Stimulated activated effector memory CD8-positive, alpha-beta T cell treated with anti-CD3 and anti-CD28 coated beads, Interleukin-12 subunit alpha, Interleukin-12 subunit beta, amount 100 ng/mL, for 72 hours (primary cell): ENCODE results near the gene DOCK4.
A peak's percentile ranks its signal among the peaks of the same experiment; 100 is the strongest.

ENCODE experiments used
- ATAC-seq: fragments of 150-1000 bp; cut with Tn5 transposase; 2 replicates; pipeline ENCODE4 v1.10.0; 2021
- DNase-seq, 2 donors: peaks; one replicate each; pipeline ENCODE4 v3.0.0; 2021 to 2022; ENCODE audit warnings: low spot score in 2 of 2
- H3K27ac Mint-ChIP-seq: one replicate; pipeline ENCODE4 v1.8.0; 2022; ENCODE audit warnings: mild to moderate bottlenecking, mixed read lengths
- H3K36me3 Mint-ChIP-seq: one replicate; pipeline ENCODE4 v1.8.0; 2022; ENCODE audit warnings: mild to moderate bottlenecking, mixed read lengths
- H3K4me1 Mint-ChIP-seq: one replicate; pipeline ENCODE4 v1.8.0; 2022; ENCODE audit warnings: mixed read lengths
- H3K4me3 Mint-ChIP-seq: one replicate; pipeline ENCODE4 v1.8.0; 2022; ENCODE audit warnings: mild to moderate bottlenecking, mixed read lengths
- H3K9me3 Mint-ChIP-seq: one replicate; pipeline ENCODE4 v1.8.0; 2022; ENCODE audit warnings: mixed read lengths

DOCK4 gene

GRCh38 chr7:112047421-112047820 is 158.8 kb downstream of the DOCK4 start:
- H3K36me3 Mint-ChIP-seq, result no peaks in the 10 kb centered on the region
- H3K4me3 Mint-ChIP-seq, result no peak overlapping the region
- peaks cover 6% of the 10 kb centered on the region for H3K9me3 Mint-ChIP-seq
- H3K27ac Mint-ChIP-seq, result no peak overlapping the region
- no peak for ATAC-seq
- no peaks in the 10 kb centered on the region for H3K4me1 Mint-ChIP-seq
- DNase-seq, result no peak

GRCh38 chr7:112045222-112045621 is 161.0 kb downstream of the DOCK4 start:
- no peak overlapping the region for H3K4me3 Mint-ChIP-seq
- ATAC-seq (no peak), DNase-seq (no peak)
- H3K36me3 Mint-ChIP-seq, result no peaks in the 10 kb centered on the region
- H3K27ac Mint-ChIP-seq, result no peak overlapping the region
- peaks cover 6% of the 10 kb centered on the region for H3K9me3 Mint-ChIP-seq
- H3K4me1 Mint-ChIP-seq, result no peaks in the 10 kb centered on the region

DNA sequence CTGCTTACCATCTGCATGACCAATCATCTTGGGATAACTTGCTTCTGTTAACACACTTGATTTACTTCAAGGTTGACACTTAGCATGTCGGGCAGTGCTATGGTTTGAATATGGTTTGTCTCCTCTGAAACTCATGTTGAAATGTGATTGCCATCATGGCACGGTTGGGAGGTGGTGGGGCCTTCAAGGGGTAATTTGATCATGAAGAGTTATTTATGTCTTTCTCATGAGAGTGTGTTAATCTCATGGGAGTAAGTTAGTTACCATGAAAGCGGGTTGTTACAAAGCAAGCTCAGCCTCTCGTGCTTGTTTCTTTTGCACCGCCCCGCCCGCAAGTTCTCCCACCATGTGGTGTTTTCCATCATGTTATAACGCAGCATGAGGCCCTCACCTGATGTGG is 163.6 kb downstream of the DOCK4 start:
- no peaks in the 10 kb centered on the region for H3K36me3 Mint-ChIP-seq
- peaks cover 6% of the 10 kb centered on the region for H3K9me3 Mint-ChIP-seq
- H3K4me3 Mint-ChIP-seq, result no peak overlapping the region
- no peak overlapping the region for H3K27ac Mint-ChIP-seq
- no peak for ATAC-seq
- no peak for DNase-seq
- H3K4me1 Mint-ChIP-seq, result no peaks in the 10 kb centered on the region

DNA sequence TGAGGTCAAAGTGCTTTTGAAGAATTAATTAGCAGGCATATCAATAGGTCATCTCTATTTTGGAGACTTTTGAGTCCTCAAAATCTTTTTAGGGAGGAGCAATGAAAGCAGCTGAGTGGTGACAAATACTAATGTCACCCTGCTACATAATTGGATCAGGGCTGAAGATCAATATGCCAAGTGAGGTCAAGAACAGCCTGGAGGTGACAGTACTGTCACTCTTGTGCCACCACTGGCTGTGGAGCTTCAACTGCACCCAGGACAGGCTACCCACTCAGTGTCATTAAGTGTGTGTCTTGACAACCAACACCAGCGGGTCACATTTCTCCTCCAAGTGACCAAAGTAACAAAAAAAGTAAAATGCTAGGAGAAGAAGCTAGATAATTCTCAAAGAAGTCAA is 167.8 kb downstream of the DOCK4 start:
- ATAC-seq, result no peak
- H3K4me3 Mint-ChIP-seq, result no peak overlapping the region
- no peak for DNase-seq
- peaks cover 4% of the 10 kb centered on the region for H3K9me3 Mint-ChIP-seq
- H3K36me3 Mint-ChIP-seq, result no peaks in the 10 kb centered on the region
- no peaks in the 10 kb centered on the region for H3K4me1 Mint-ChIP-seq
- H3K27ac Mint-ChIP-seq, result no peak overlapping the region

- Mint-ChIP-seq H3K4me1 (no peaks in the 10 kb centered on the region), H3K36me3 (no peaks in the 10 kb centered on the region), H3K27ac (no peak overlapping the region), H3K4me3 (no peak overlapping the region), H3K9me3 (peaks cover 4% of the 10 kb centered on the region)
- no peak for ATAC-seq
- no peak for DNase-seq
Observed at GRCh38 chr7:112036071-112036470, 170.1 kb downstream of the DOCK4 start.

DNA sequence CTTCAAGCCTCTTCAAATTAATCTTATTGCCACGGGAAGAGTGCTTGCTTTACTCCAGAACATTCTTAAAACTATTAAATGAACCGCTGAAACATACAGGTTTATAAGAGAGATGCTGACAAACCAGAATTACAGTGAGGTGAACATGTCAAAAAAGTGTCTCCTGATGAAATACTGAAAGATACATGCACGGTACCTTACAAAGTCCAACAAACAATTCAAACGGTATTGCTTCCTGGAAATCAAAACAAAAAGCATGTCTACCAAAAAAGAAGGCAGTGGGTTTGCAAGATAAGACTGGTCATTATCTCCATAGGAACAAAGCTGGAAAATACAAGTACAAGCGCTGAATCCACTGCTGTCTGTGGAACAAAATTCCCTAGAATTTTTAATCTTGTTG is 174.5 kb downstream of the DOCK4 start:
- Mint-ChIP-seq H3K4me3 (no peak overlapping the region), H3K9me3 (peaks cover 8% of the 10 kb centered on the region), H3K27ac (no peak overlapping the region), H3K4me1 (no peaks in the 10 kb centered on the region), H3K36me3 (no peaks in the 10 kb centered on the region)
- no peak for ATAC-seq
- no peak for DNase-seq

DNA sequence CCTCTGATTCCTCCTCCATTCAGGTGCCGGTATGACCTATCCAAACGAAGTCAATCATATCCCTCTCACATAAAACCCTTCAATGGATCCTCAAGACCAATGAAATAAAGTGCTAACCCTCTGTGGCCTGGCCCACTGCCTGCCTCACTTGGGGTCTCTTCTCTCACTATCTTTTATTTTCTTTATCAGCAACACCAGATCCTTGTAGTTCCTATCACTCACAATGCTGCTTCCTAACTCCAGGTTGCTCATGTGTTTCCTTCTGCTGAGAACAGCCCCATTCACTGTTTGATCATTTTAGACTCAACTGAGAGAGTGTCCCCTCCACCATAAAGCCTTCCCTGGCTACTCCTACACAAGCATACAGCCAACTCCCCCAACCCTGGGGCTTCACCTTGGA is 180.6 kb downstream of the DOCK4 start:
- ATAC-seq (no peak), DNase-seq (no peak)
- H3K36me3 Mint-ChIP-seq, result no peaks in the 10 kb centered on the region
- H3K4me1 Mint-ChIP-seq, result no peaks in the 10 kb centered on the region
- H3K27ac Mint-ChIP-seq, result no peak overlapping the region
- H3K4me3 Mint-ChIP-seq, result no peak overlapping the region
- peaks cover 12% of the 10 kb centered on the region for H3K9me3 Mint-ChIP-seq

DNA sequence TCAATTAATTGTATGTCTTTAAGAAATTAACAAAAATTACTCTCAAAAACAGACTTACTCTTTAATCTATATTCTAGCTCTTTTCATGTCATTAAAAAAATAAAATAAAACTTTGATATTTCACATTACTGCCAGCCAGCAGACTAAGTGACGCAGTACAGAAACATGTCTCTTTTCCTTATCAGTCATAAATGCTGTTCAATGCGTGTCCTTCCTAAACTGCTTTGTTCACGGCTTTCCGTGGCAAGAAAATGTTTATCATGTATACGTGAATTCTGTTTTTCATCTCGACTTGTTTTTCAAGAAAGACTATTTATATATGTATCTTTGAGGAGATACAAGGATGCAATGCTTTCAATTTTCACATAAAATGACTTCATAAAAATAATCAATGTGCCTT is 182.4 kb downstream of the DOCK4 start:
- ATAC-seq (no peak), DNase-seq (no peak)
- Mint-ChIP-seq H3K4me1 (no peaks in the 10 kb centered on the region), H3K27ac (no peak overlapping the region), H3K36me3 (no peaks in the 10 kb centered on the region), H3K9me3 (peaks cover 12% of the 10 kb centered on the region), H3K4me3 (no peak overlapping the region)

- no peaks in the 10 kb centered on the region for H3K4me1 Mint-ChIP-seq
- H3K36me3 Mint-ChIP-seq, result no peaks in the 10 kb centered on the region
- no peak overlapping the region for H3K27ac Mint-ChIP-seq
Observed at GRCh38 chr7:112023282-112023681, 182.9 kb downstream of the DOCK4 start.

GRCh38 chr7:112022128-112022527 is 184.1 kb downstream of the DOCK4 start:
- no peaks in the 10 kb centered on the region for H3K36me3 Mint-ChIP-seq
- H3K9me3 Mint-ChIP-seq, result peaks cover 8% of the 10 kb centered on the region
- no peaks in the 10 kb centered on the region for H3K4me1 Mint-ChIP-seq
- H3K27ac Mint-ChIP-seq, result no peak overlapping the region
- ATAC-seq (peak; percentile 24), DNase-seq (no peak)
- H3K4me3 Mint-ChIP-seq, result no peak overlapping the region

More at GRCh38 chr7:112023282-112023681, 182.9 kb downstream of the DOCK4 start:
- no peak for ATAC-seq
- peaks cover 12% of the 10 kb centered on the region for H3K9me3 Mint-ChIP-seq
- H3K4me3 Mint-ChIP-seq, result no peak overlapping the region
- DNase-seq, result no peak

GRCh38 chr7:112021379-112022044 is 184.7 kb downstream of the DOCK4 start:
- Mint-ChIP-seq H3K4me1 (no peaks in the 10 kb centered on the region), H3K9me3 (peaks cover 8% of the 10 kb centered on the region), H3K36me3 (no peaks in the 10 kb centered on the region), H3K4me3 (no peak overlapping the region), H3K27ac (no peak overlapping the region)
- ATAC-seq, result no peak
- DNase-seq, result no peak

GRCh38 chr7:112020800-112021199 is 185.4 kb downstream of the DOCK4 start:
- no peaks in the 10 kb centered on the region for H3K4me1 Mint-ChIP-seq
- DNase-seq (no peak), ATAC-seq (no peak)
- no peak overlapping the region for H3K4me3 Mint-ChIP-seq
- peaks cover 8% of the 10 kb centered on the region for H3K9me3 Mint-ChIP-seq
- no peak overlapping the region for H3K27ac Mint-ChIP-seq
- H3K36me3 Mint-ChIP-seq, result no peaks in the 10 kb centered on the region

DNA sequence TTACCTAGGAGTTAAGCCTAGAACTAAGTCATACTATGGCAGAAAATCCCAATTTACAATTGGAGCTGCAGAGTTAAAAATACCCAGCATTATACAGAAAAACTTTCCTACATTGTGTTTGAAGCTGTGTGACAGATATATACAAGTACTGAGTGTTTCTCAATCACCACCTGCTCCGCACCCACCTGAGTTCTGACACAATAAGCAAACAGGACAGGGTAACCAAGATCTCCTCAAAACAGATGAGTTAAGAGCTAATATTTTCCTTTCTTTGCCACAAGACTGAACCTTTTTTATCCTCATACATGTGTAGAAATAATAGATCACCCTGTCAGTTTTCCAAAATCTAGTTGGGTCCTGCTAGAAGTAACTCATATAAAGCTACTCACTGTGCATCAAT is 186.3 kb downstream of the DOCK4 start:
- no peaks in the 10 kb centered on the region for H3K36me3 Mint-ChIP-seq
- H3K9me3 Mint-ChIP-seq, result peaks cover 8% of the 10 kb centered on the region
- H3K27ac Mint-ChIP-seq, result no peak overlapping the region
- no peak overlapping the region for H3K4me3 Mint-ChIP-seq
- no peak for ATAC-seq
- no peaks in the 10 kb centered on the region for H3K4me1 Mint-ChIP-seq
- no peak for DNase-seq

DNA sequence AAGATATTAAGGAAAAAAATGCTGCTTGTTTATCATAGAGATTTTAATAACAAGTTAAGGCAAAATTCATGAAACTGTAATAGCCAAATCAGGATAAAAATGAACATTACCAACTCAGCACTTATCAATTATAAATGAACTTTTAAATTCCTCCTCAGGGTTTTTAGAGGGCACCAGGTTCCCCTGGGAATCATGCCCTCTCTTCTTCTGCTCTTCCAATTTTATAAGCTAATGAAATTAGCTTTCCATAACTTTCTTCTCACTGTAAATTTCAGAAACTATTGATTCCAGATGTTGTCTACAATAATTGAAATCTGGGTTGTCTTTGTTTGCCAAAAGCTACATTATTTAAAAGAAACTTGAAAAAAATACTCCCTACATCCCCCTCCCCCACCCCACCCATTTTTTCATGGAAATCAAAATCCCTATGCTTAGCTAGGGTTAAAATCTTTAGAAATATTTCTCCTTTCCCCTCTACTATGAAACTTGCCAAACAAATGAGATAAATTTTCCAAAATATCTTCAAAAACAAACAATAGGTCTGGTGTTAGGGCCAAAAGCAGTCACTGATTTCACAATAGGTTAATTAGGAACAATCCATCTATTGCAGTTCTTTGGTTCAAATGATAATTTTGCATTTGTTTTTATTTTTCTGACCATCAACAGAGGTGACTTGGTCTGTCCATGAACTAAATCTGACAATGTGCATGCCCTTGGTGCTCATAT is 187.7 kb downstream of the DOCK4 start:
- DNase-seq (no peak), ATAC-seq (no peak)
- H3K27ac Mint-ChIP-seq, result no peak overlapping the region
- no peak overlapping the region for H3K4me3 Mint-ChIP-seq
- no peaks in the 10 kb centered on the region for H3K36me3 Mint-ChIP-seq
- H3K4me1 Mint-ChIP-seq, result no peaks in the 10 kb centered on the region
- H3K9me3 Mint-ChIP-seq, result peaks cover 9% of the 10 kb centered on the region

DNA sequence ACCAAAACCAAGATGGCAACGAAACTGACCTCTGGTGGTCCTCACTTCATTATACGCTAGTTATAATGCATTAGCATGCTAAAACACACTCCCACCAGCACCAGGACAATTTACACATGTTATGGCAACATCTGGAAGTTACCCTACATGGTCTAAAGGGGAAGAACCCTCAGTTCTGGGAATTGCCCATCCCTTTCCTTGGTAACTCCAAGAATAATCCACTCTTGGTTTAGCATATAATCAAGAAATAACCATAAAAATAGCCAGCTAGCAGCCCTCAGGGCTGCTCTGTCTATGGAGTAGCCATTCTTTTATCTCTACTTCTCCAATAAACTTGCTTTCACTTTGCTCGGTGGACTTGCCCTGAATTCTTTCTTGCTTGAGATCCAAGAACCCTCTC is 191.1 kb downstream of the DOCK4 start:
- no peak for ATAC-seq
- Mint-ChIP-seq H3K4me1 (no peaks in the 10 kb centered on the region), H3K36me3 (no peaks in the 10 kb centered on the region), H3K27ac (no peak overlapping the region), H3K4me3 (no peak overlapping the region), H3K9me3 (peaks cover 3% of the 10 kb centered on the region)
- no peak for DNase-seq

- Mint-ChIP-seq H3K27ac (no peak overlapping the region), H3K4me3 (no peak overlapping the region)
- no peak for ATAC-seq
Observed at GRCh38 chr7:112014347-112014746, 191.9 kb downstream of the DOCK4 start.

More at GRCh38 chr7:112014347-112014746, 191.9 kb downstream of the DOCK4 start:
- Mint-ChIP-seq H3K9me3 (peaks cover 3% of the 10 kb centered on the region), H3K4me1 (no peaks in the 10 kb centered on the region), H3K36me3 (no peaks in the 10 kb centered on the region)
- no peak for DNase-seq
